Measurements from ENCODE around the gene COG1. TPM values are rescaled to one million over a fixed set of nuclear protein-coding genes. Genes with fewer than 3 reads are reported as not detected.
"Not testable (repeated sequence)": the region's sequence is repeated elsewhere in the genome, so short reads cannot be mapped to it uniquely, and the experiment has no call there.

Gene COG1
- 10 to 100 TPM in 1 of 2 donors, 1 to 10 TPM in 1; 6.9 to 13.6 TPM for total RNA-seq
- polyA plus RNA-seq, result 10 to 100 TPM; 10.4 to 16.5 TPM

DNA sequence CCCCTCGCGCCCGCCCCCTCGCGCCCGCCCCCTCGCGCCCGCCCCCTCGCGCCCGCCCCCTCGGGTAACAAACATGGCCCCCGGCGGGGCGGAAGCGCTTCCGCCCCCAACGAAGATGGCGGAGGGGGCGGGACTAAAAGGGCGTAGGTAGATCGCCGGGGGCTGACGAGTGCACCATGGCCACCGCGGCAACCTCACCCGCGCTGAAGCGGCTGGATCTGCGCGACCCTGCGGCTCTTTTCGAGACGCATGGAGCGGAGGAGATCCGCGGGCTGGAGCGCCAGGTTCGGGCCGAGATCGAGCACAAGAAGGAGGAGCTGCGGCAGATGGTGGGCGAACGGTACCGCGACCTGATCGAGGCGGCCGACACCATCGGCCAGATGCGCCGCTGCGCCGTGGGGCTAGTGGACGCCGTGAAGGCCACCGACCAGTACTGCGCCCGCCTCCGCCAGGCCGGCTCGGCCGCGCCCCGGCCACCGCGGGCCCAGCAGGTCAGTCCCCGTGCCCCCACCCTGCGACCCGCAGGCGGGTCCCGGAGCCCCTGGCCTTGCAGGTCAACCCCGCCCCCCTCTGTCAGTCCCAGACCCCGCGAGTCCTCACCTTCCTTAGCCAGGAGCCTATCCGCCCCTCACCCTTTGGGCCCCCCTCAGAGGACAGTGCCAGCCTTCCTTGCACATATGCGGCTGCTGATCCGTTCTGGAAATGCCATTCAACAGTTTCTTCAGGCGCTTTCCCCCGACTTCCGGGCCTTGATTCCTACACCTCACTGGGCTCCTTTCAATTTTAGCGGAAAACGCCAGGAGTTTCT lies at the start of gene COG1:
COG1 (plus strand) TSS at position 162 of the 808 bp plus-strand sequence; CDS start at position 177, 15 bp downstream.
- TF ChIP-seq, protein P1, sequence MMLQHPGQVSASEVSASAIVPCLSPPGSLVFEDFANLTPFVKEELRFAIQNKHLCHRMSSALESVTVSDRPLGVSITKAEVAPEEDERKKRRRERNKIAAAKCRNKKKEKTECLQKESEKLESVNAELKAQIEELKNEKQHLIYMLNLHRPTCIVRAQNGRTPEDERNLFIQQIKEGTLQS (IDR thresholded peaks at IDR 0.05), result no peak
- TF ChIP-seq GABPA (IDR thresholded peaks at IDR 0.05 in 1 of 2, conservative IDR thresholded peaks at IDR 0.05 in 1 of 2) (peak; percentile 47 to 83), FOXA1 (IDR thresholded peaks at IDR 0.05) (no peak), RXRA (IDR thresholded peaks at IDR 0.05) (no peak), EGR1 (IDR thresholded peaks at IDR 0.05; ENCODE audit: low read depth in 2 of 2) (peak; percentile 65 to 81), TAF1 (conservative IDR thresholded peaks at IDR 0.05) (no peak), FOXA2 (IDR thresholded peaks at IDR 0.05) (no peak), REST (IDR thresholded peaks at IDR 0.05) (no peak), HNF4A (conservative IDR thresholded peaks at IDR 0.05) (no peak), NR2F2 (IDR thresholded peaks at IDR 0.05) (no peak), SP1 (IDR thresholded peaks at IDR 0.05) (peak; percentile 23), JUND (IDR thresholded peaks at IDR 0.05) (no peak), CTCF (IDR thresholded peaks at IDR 0.05; ENCODE audit: low read depth, low read length, missing input control) (no peak), ZBTB33 (IDR thresholded peaks at IDR 0.05) (no peak), YY1 (IDR thresholded peaks at IDR 0.05) (peak; percentile 100), RAD21 (IDR thresholded peaks at IDR 0.05) (no peak), HNF4G (IDR thresholded peaks at IDR 0.05) (no peak)
- TF ChIP-seq, protein P2, sequence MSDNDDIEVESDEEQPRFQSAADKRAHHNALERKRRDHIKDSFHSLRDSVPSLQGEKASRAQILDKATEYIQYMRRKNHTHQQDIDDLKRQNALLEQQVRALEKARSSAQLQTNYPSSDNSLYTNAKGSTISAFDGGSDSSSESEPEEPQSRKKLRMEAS (IDR thresholded peaks at IDR 0.05), result no peak
- WGBS, result under 1% methylated on average over 81 of the region's 84 CpGs
- Histone ChIP-seq H3K9ac (ENCODE audit: low read depth in 1 of 2, low read length in 2 of 2) (peak within 1 kb of the TSS; percentile 72 to 82), H3K36me3 (ENCODE audit: control insufficient read depth in 4 of 4, insufficient read depth in 3 of 4, low read depth in 1 of 4, low read length in 3 of 4) (peaks cover 3 to 16% (median 13%) of the 10 kb centered on the region in 4 donors), H3K4me1 (ENCODE audit: control insufficient read depth in 4 of 4, insufficient read depth in 4 of 4, low read length in 3 of 4) (peaks cover 0 to 22% (median 15%) of the 10 kb centered on the region in 4 donors), H3K27ac (ENCODE audit: low read depth in 1 of 2, low read length in 2 of 2) (peak within 1 kb of the TSS; percentile 87 to 92), H3K9me3 (ENCODE audit: control insufficient read depth in 4 of 4, low read length in 3 of 4) (no peaks in the 10 kb centered on the region), H3K4me3 (ENCODE audit: low read depth in 1 of 3, low read length in 3 of 3) (peak within 1 kb of the TSS; percentile 94 to 98 (median 97)), H3K27me3 (ENCODE audit: control insufficient read depth in 4 of 4, insufficient read depth in 4 of 4, low read length in 3 of 4) (no peaks in the 10 kb centered on the region)
- DNase-seq (ENCODE audit: low spot score), result peak; percentile 91

- not testable (repeated sequence) for H3K27me3 ChIP-seq (ENCODE audit: control insufficient read depth in 4 of 4, insufficient read depth in 4 of 4, low read length in 3 of 4); H3K4me3 ChIP-seq (ENCODE audit: low read depth in 1 of 3, low read length in 3 of 3); H3K9me3 ChIP-seq (ENCODE audit: control insufficient read depth in 4 of 4, low read length in 3 of 4); H3K9ac ChIP-seq (ENCODE audit: low read depth in 1 of 2, low read length in 2 of 2); H3K36me3 ChIP-seq (ENCODE audit: control insufficient read depth in 4 of 4, insufficient read depth in 3 of 4, low read depth in 1 of 4, low read length in 3 of 4); DNase-seq (ENCODE audit: low spot score); H3K27ac ChIP-seq (ENCODE audit: low read depth in 1 of 2, low read length in 2 of 2); H3K4me1 ChIP-seq (ENCODE audit: control insufficient read depth in 4 of 4, insufficient read depth in 4 of 4, low read length in 3 of 4)
- WGBS, result 92% methylated on average over 3 of the region's 3 CpGs
Measured at GRCh38 chr17:73144209-73144608, 48.6 kb upstream of the COG1 start.

All from liver (tissue), 9 donors.